Neural progenitor cell (in vitro differentiated cells): Measurements from ENCODE around the gene LRP3. TPM values are rescaled to one million over a fixed set of nuclear protein-coding genes. Genes with fewer than 3 reads are reported as not detected.

Experiments used
- DNase-seq: peaks from one replicate; pipeline ENCODE4 v3.0.0-alpha.2; 2016; ENCODE audit warnings: low spot score
- H2AFZ ChIP-seq: fragments of 200-600 bp; sonication (generic); replicated peaks from 2 replicates; pipeline ENCODE4 v1.6.1; 2016; ENCODE audit warnings: antibody characterized with exemption
- H3F3A ChIP-seq: fragments of 200-600 bp; sonication (generic); 2 replicates; pipeline ENCODE4 v1.6.1; 2016; ENCODE audit warnings: antibody characterized with exemption, low read depth
- H3K27ac ChIP-seq: fragments of 200-600 bp; sonication (generic); 2 replicates; pipeline ENCODE4 v1.5.1; 2016; ENCODE audit warnings: mild to moderate bottlenecking
- H3K27me3 ChIP-seq: fragments of 200-600 bp; sonication (generic); 2 replicates; pipeline ENCODE4 v1.6.1; 2016; ENCODE audit warnings: mild to moderate bottlenecking, moderate library complexity
- H3K36me3 ChIP-seq: fragments of 200-600 bp; sonication (generic); 2 replicates; pipeline ENCODE4 v1.5.1; 2016
- H3K4me1 ChIP-seq: fragments of 200-600 bp; sonication (generic); 2 replicates; pipeline ENCODE4 v1.6.1; 2016; ENCODE audit warnings: mixed run types
- H3K4me2 ChIP-seq: fragments of 200-600 bp; sonication (generic); 2 replicates; pipeline ENCODE4 v1.6.1; 2016
- H3K4me3 ChIP-seq: fragments of 200-600 bp; sonication (generic); 2 replicates; pipeline ENCODE4 v1.5.1; 2016
- H3K79me2 ChIP-seq: fragments of 200-600 bp; sonication (generic); 2 replicates; pipeline ENCODE4 v1.6.1; 2016; ENCODE audit warnings: low read depth
- H3K9ac ChIP-seq: fragments of 200-600 bp; sonication (generic); 2 replicates; pipeline ENCODE4 v1.6.1; 2016
- H3K9me3 ChIP-seq: fragments of 200-600 bp; sonication (generic); 2 replicates; pipeline ENCODE4 v1.5.1; 2016; ENCODE audit warnings: low read depth
- H4K20me1 ChIP-seq: fragments of 200-600 bp; sonication (generic); 2 replicates; pipeline ENCODE4 v1.6.1; 2016; ENCODE audit warnings: low read depth
- H3K27ac Mint-ChIP-seq: 3 replicates; pipeline ENCODE4 v1.8.0; 2021; ENCODE audit warnings: mixed read lengths
- H3K27me3 Mint-ChIP-seq: 2 replicates; pipeline ENCODE4 v1.8.0; 2022; ENCODE audit warnings: low read depth, mild to moderate bottlenecking, inconsistent platforms, moderate library complexity, mixed read lengths; ENCODE audit not compliant: insufficient read depth
- H3K36me3 Mint-ChIP-seq: 3 replicates; pipeline ENCODE4 v1.8.0; 2021; ENCODE audit warnings: mixed read lengths
- H3K4me1 Mint-ChIP-seq: 3 replicates; pipeline ENCODE4 v1.8.0; 2021; ENCODE audit warnings: mixed read lengths
- H3K4me3 Mint-ChIP-seq: 3 replicates; pipeline ENCODE4 v1.8.0; 2021; ENCODE audit warnings: mild to moderate bottlenecking, moderate library complexity, mixed read lengths
- H3K9me3 Mint-ChIP-seq: 3 replicates; pipeline ENCODE4 v1.8.0; 2020; ENCODE audit warnings: mixed read lengths
- CTCF ChIP-seq: fragments of 200-600 bp; sonication (generic); IDR thresholded peaks from 2 replicates; pipeline ENCODE4 v1.5.1; 2017; ENCODE audit warnings: antibody characterized with exemption, mild to moderate bottlenecking
- EZH2 ChIP-seq: fragments of 200-600 bp; sonication (generic); IDR thresholded peaks from 2 replicates; pipeline ENCODE4 v1.6.1; 2017; ENCODE audit warnings: antibody characterized with exemption, mild to moderate bottlenecking, moderate library complexity
- EZH2phosphoT487 ChIP-seq: fragments of 200-600 bp; sonication (generic); IDR thresholded peaks from 2 replicates; pipeline ENCODE4 v1.6.1; 2017; ENCODE audit warnings: antibody characterized with exemption
- total RNA-seq: library from RNA; depleted of rRNA; stranded (reverse); fragments of >200 nt; gene quantifications from 2 replicates; pipeline ENCODE4 v1.2.3, GENCODE V29; 2015; ENCODE audit warnings: low replicate concordance

Gene LRP3
- total RNA-seq, 1 donor from 2014 or later: 7.5 TPM

- no peaks in the 10 kb centered on the region for H4K20me1 ChIP-seq
- Mint-ChIP-seq H3K4me1 (no peaks in the 10 kb centered on the region), H3K9me3 (peaks cover 3% of the 10 kb centered on the region), H3K27ac (no peak overlapping the region), H3K36me3 (no peaks in the 10 kb centered on the region), H3K4me3 (no peak overlapping the region), H3K27me3 (peaks cover 2% of the 10 kb centered on the region)
- no peak overlapping the region for H3K9ac ChIP-seq
- H2AFZ ChIP-seq: no peak overlapping the region
- H3K9me3 ChIP-seq: no peaks in the 10 kb centered on the region
- H3K36me3 ChIP-seq: no peaks in the 10 kb centered on the region
- no peak for TF ChIP-seq EZH2phosphoT487
- no peak for DNase-seq
- no peaks in the 10 kb centered on the region for H3K79me2 ChIP-seq
- H3K27me3 ChIP-seq: no peaks in the 10 kb centered on the region
- H3K4me2 ChIP-seq: no peak overlapping the region
- no peak overlapping the region for H3K27ac ChIP-seq
- H3F3A ChIP-seq: no peaks in the 10 kb centered on the region
- H3K4me1 ChIP-seq: no peaks in the 10 kb centered on the region
- H3K4me3 ChIP-seq: no peak overlapping the region
Observed at GRCh38 chr19:33254245-33254824, 60.2 kb downstream of the LRP3 start.

GRCh38 chr19:33255781-33256180 is 61.7 kb downstream of the LRP3 start:
- Mint-ChIP-seq H3K9me3 (peaks cover 3% of the 10 kb centered on the region), H3K4me3 (no peak overlapping the region), H3K4me1 (no peaks in the 10 kb centered on the region), H3K36me3 (no peaks in the 10 kb centered on the region), H3K27me3 (peaks cover 2% of the 10 kb centered on the region), H3K27ac (no peak overlapping the region)
- Histone ChIP-seq H2AFZ (no peak overlapping the region), H3F3A (no peaks in the 10 kb centered on the region), H3K27ac (no peak overlapping the region), H3K4me2 (no peak overlapping the region), H3K4me3 (no peak overlapping the region), H3K4me1 (no peaks in the 10 kb centered on the region), H3K9ac (no peak overlapping the region), H3K79me2 (no peaks in the 10 kb centered on the region), H4K20me1 (no peaks in the 10 kb centered on the region), H3K36me3 (no peaks in the 10 kb centered on the region), H3K9me3 (no peaks in the 10 kb centered on the region), H3K27me3 (no peaks in the 10 kb centered on the region)
- TF ChIP-seq EZH2: no peak
- TF ChIP-seq CTCF: no peak
- TF ChIP-seq EZH2phosphoT487: no peak
- no peak for DNase-seq

- H3K9ac ChIP-seq: no peak overlapping the region
- H3K9me3 ChIP-seq: no peaks in the 10 kb centered on the region
- H3K4me3 Mint-ChIP-seq: no peak overlapping the region
- H3K9me3 Mint-ChIP-seq: peaks cover 3% of the 10 kb centered on the region
- no peak overlapping the region for H2AFZ ChIP-seq
- H3K27ac Mint-ChIP-seq: no peak overlapping the region
- TF ChIP-seq EZH2phosphoT487: no peak
- TF ChIP-seq CTCF: no peak
- no peak for TF ChIP-seq EZH2
- no peaks in the 10 kb centered on the region for H3K4me1 Mint-ChIP-seq
- no peaks in the 10 kb centered on the region for H4K20me1 ChIP-seq
- H3K79me2 ChIP-seq: no peaks in the 10 kb centered on the region
- H3K4me2 ChIP-seq: no peak overlapping the region
- no peaks in the 10 kb centered on the region for H3K4me1 ChIP-seq
- DNase-seq: no peak
- no peak overlapping the region for H3K27ac ChIP-seq
- H3K36me3 Mint-ChIP-seq: no peaks in the 10 kb centered on the region
- peaks cover 2% of the 10 kb centered on the region for H3K27me3 Mint-ChIP-seq
- H3F3A ChIP-seq: no peaks in the 10 kb centered on the region
- no peak overlapping the region for H3K4me3 ChIP-seq
- H3K27me3 ChIP-seq: no peaks in the 10 kb centered on the region
- no peaks in the 10 kb centered on the region for H3K36me3 ChIP-seq
Observed at GRCh38 chr19:33256261-33256660, 62.1 kb downstream of the LRP3 start.

DNA sequence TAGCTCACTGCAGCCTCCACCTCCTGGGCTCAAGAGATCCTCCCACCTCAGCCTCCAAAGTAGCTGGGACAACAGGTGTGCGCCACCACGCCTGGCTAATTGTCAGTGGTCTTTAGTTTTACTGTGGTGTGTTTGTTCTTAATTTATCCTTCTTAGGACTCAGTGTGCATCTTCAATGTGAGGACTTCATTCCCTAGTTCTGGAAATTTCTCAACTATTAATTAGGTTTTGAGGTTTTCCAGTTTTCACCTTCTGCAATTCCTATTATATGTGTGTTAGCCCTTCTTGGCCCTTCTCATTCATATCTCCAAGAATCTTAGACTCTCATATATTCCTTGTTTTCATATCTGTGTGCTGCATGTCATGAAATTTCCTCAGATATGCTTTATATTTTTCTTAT is 63.7 kb downstream of the LRP3 start:
- Histone ChIP-seq H3K4me3 (no peak overlapping the region), H3K9me3 (no peaks in the 10 kb centered on the region), H3K4me2 (no peak overlapping the region), H3K9ac (no peak overlapping the region), H3K27me3 (no peaks in the 10 kb centered on the region), H3K4me1 (no peaks in the 10 kb centered on the region), H3K36me3 (no peaks in the 10 kb centered on the region), H3F3A (no peaks in the 10 kb centered on the region), H3K79me2 (no peaks in the 10 kb centered on the region), H3K27ac (no peak overlapping the region), H4K20me1 (no peaks in the 10 kb centered on the region), H2AFZ (no peak overlapping the region)
- no peak overlapping the region for H3K27ac Mint-ChIP-seq
- peaks cover 3% of the 10 kb centered on the region for H3K9me3 Mint-ChIP-seq
- DNase-seq: no peak
- TF ChIP-seq CTCF (no peak), EZH2 (no peak)
- H3K36me3 Mint-ChIP-seq: no peaks in the 10 kb centered on the region
- no peak overlapping the region for H3K4me3 Mint-ChIP-seq
- H3K4me1 Mint-ChIP-seq: no peaks in the 10 kb centered on the region
- H3K27me3 Mint-ChIP-seq: peaks cover 2% of the 10 kb centered on the region

Other genes with a start within 250 kb of the LRP3 start
- gene CEP89, start 222.4 kb upstream of the LRP3 start, total RNA-seq: 22.0 and 26.1 TPM in 2 replicates
- 2.7 and 4.4 TPM in 2 replicates for gene FAAP24, start 222.1 kb upstream of the LRP3 start, total RNA-seq
- 27.0 and 28.0 TPM in 2 replicates for gene RHPN2, start 129.4 kb upstream of the LRP3 start, total RNA-seq
- 6.4 and 7.0 TPM in 2 replicates for gene GPATCH1, start 113.1 kb upstream of the LRP3 start, total RNA-seq
- not detected in 2 replicates for gene WDR88, start 62.2 kb upstream of the LRP3 start, total RNA-seq
- gene SLC7A10, start 31.5 kb downstream of the LRP3 start, total RNA-seq: 0.79 and 0.81 TPM in 2 replicates
- 0.71 and 2.9 TPM in 2 replicates for gene CEBPA, start 108.2 kb downstream of the LRP3 start, total RNA-seq
- gene CEBPG, start 179.4 kb downstream of the LRP3 start, total RNA-seq: 40.3 and 59.3 TPM in 2 replicates